Measurements from ENCODE around the gene PPP6C.
"Not testable (repeated sequence)": the region's sequence is repeated elsewhere in the genome, so short reads cannot be mapped to it uniquely, and the experiment has no call there.

PPP6C gene

GRCh38 chr9:125189361-125190289, at the start of gene PPP6C:
TSS of gene PPP6C (minus strand) at chr9:125189803. CDS start at chr9:125189718, 85 bp downstream.
- Mint-ChIP-seq H3K9me3 (no peaks in the 10 kb centered on the region), H3K27ac (peak within 1 kb of the TSS; percentile 95), H3K4me3 (peak within 1 kb of the TSS; percentile 93 to 98), H3K36me3 (peaks cover 0 to 4% of the 10 kb centered on the region in 2 donors), H3K27me3 (no peaks in the 10 kb centered on the region), H3K4me1 (peaks cover 6 to 26% of the 10 kb centered on the region in 2 donors)
- peak; percentile 96 for DNase-seq
- ATAC-seq (replicated peaks) = peak; percentile 97 to 98

GRCh38 chr9:125238915-125239446, 49.4 kb upstream of the PPP6C start:
- ATAC-seq (replicated peaks) (no peak), DNase-seq (no peak)
- H3K27ac Mint-ChIP-seq = peak overlapping the region; percentile 84
- H3K36me3 Mint-ChIP-seq = peaks cover 40 to 45% of the 10 kb centered on the region in 2 donors
- peaks cover 29 to 55% of the 10 kb centered on the region in 2 donors for H3K4me1 Mint-ChIP-seq
- H3K27me3 Mint-ChIP-seq = no peaks in the 10 kb centered on the region
- no peaks in the 10 kb centered on the region for H3K9me3 Mint-ChIP-seq
- H3K4me3 Mint-ChIP-seq = peak overlapping the region; percentile 90 to 97

DNA sequence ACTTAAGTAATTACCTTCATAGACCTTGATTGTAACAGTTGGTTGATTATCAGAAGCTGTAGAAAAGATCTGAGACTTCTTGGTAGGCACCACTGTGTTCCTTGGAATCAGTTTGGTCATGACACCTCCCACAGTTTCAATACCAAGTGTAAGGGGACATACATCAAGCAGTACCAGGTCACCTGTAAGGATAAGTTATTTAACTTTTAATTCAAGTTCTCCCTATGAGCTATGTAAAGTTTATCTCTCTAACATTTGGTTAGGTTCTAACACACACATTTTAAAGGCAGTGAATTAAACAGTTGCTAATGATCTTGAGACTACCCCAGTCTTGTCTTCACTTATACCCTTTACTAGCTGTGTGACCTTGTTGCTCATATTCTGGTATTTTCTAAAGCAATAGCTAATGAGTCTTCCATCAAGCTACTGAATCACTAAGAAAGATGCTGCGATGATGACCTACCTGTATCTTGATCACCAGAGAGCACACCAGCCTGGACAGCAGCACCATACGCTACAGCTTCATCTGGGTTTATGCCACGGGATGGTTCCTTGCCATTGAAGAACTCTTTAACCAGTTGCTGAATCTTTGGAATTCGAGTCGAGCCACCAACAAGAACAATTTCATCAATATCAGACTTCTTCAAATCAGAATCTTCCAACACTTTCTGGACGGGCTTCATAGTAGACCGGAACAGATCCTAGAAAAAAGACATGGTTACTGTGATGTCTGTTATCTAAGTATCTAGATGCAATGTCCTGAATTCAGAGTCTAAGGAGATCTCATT, 48.7 kb upstream of the PPP6C start:
- no peak for ATAC-seq (replicated peaks)
- no peak for DNase-seq
- Mint-ChIP-seq H3K36me3 (peaks cover 40 to 50% of the 10 kb centered on the region in 2 donors), H3K4me3 (peak overlapping the region; percentile 90 to 97), H3K27ac (peak overlapping the region; percentile 67), H3K9me3 (no peaks in the 10 kb centered on the region), H3K27me3 (no peaks in the 10 kb centered on the region), H3K4me1 (peaks cover 29 to 55% of the 10 kb centered on the region in 2 donors)

- not testable (repeated sequence) for ATAC-seq (replicated peaks); H3K9me3 Mint-ChIP-seq; DNase-seq; H3K27me3 Mint-ChIP-seq
- peak overlapping the region; percentile 51 for H3K27ac Mint-ChIP-seq
- H3K4me3 Mint-ChIP-seq = peak overlapping the region; percentile 38 to 60
- H3K4me1 Mint-ChIP-seq = peaks cover 29 to 51% of the 10 kb centered on the region in 2 donors
- peaks cover 40 to 56% of the 10 kb centered on the region in 2 donors for H3K36me3 Mint-ChIP-seq
Measured at GRCh38 chr9:125236520-125237159, 47.0 kb upstream of the PPP6C start.

DNA sequence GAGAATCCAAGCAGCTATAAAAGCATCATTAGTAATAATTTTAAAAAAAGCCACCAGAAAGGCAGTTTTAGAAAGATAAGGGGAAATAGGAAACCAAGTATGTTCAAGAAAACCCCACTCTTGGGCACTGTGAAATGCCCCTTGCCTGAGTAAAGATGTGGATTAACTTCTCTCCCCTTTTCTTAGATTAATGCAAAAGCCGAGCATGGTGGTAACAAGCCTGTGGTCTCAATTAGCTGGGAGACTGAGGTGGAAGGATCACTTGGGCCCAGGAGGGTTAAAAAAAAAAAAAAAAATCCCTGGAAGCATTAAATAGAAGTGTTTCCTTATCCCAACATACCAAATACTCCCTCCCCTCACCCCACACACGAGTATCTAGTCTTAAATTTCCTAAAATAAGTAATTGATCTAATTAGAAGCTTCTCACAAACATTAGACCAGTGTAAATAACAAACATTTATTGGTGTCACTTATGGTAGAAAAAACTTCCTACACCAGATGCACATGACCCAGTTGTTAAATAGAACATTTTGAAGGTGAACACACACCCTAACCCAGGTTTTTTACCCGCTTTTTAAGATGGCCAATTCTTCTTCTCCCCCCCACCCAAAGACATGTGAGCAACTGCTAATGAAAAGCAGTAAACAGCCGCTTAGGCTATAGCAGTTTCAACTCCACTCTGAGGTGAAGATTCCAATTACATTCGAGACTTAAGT, 46.4 kb upstream of the PPP6C start:
- no peak for DNase-seq
- peaks cover 37 to 52% of the 10 kb centered on the region in 2 donors for H3K36me3 Mint-ChIP-seq
- no peaks in the 10 kb centered on the region for H3K27me3 Mint-ChIP-seq
- peak overlapping the region; percentile 23 to 38 for H3K4me3 Mint-ChIP-seq
- no peaks in the 10 kb centered on the region for H3K9me3 Mint-ChIP-seq
- peaks cover 26 to 48% of the 10 kb centered on the region in 2 donors for H3K4me1 Mint-ChIP-seq
- ATAC-seq (replicated peaks) = no peak
- peak overlapping the region; percentile 67 for H3K27ac Mint-ChIP-seq

GRCh38 chr9:125234099-125234498, 44.5 kb upstream of the PPP6C start:
- DNase-seq; H3K27me3 Mint-ChIP-seq; H3K27ac Mint-ChIP-seq; H3K4me3 Mint-ChIP-seq; H3K9me3 Mint-ChIP-seq; ATAC-seq (replicated peaks): not testable (repeated sequence)
- Mint-ChIP-seq H3K4me1 (peaks cover 23 to 39% of the 10 kb centered on the region in 2 donors), H3K36me3 (peaks cover 35 to 57% of the 10 kb centered on the region in 2 donors)

DNA sequence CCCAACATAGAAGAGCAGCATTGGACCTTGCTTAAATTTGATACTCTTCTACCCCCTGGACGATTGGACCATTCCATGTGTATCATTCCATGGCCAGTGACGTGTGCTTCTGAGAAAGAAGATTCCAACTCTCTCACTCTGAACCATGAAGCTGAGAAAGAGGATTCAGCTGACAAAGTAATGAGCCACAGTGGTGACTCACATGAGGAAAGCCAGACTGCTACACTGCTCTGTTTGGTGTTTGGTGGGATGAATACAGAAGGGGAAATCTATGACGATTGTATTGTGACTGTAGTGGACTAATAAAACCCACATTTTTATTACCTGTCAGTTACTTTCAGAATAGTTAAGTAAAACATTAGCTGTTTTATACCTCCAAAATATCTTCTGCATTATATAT, 44.1 kb upstream of the PPP6C start:
- Mint-ChIP-seq H3K36me3 (peaks cover 30 to 53% of the 10 kb centered on the region in 2 donors), H3K9me3 (no peaks in the 10 kb centered on the region), H3K4me3 (no peak overlapping the region), H3K4me1 (peaks cover 20 to 35% of the 10 kb centered on the region in 2 donors), H3K27me3 (no peaks in the 10 kb centered on the region), H3K27ac (no peak overlapping the region)
- no peak for DNase-seq
- no peak for ATAC-seq (replicated peaks)

DNA sequence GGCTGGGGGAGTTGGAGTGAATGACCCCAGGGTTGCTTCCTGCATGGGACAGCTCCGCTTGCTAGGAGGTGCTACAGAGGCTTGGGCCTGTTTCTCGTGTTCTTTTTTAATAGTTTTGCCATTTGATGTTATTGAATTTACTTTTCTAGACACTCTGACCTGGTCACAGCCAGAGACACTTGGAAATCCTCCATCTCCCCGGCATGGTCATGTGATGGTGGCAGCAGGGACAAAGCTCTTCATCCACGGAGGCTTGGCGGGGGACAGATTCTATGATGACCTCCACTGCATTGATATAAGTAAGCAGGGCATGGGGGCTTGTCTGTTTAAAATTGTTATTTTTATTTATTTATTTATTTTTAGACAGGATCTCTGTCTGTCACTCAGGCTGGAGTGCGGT, 38.2 kb upstream of the PPP6C start:
- Mint-ChIP-seq H3K9me3 (no peaks in the 10 kb centered on the region), H3K4me1 (no peaks in the 10 kb centered on the region), H3K36me3 (peaks cover 11 to 23% of the 10 kb centered on the region in 2 donors), H3K27me3 (no peaks in the 10 kb centered on the region), H3K27ac (no peak overlapping the region), H3K4me3 (no peak overlapping the region)
- DNase-seq (no peak), ATAC-seq (replicated peaks) (no peak)

GRCh38 chr9:125224858-125225257, 35.3 kb upstream of the PPP6C start:
- not testable (repeated sequence) for H3K4me1 Mint-ChIP-seq; H3K27me3 Mint-ChIP-seq; ATAC-seq (replicated peaks); H3K9me3 Mint-ChIP-seq; H3K27ac Mint-ChIP-seq; H3K4me3 Mint-ChIP-seq; DNase-seq
- peaks cover 10 to 29% of the 10 kb centered on the region in 2 donors for H3K36me3 Mint-ChIP-seq

- no peak overlapping the region for H3K27ac Mint-ChIP-seq
- no peaks in the 10 kb centered on the region for H3K4me1 Mint-ChIP-seq
- no peaks in the 10 kb centered on the region for H3K27me3 Mint-ChIP-seq
- H3K36me3 Mint-ChIP-seq = peaks cover 23 to 44% of the 10 kb centered on the region in 2 donors
- H3K9me3 Mint-ChIP-seq = no peaks in the 10 kb centered on the region
- no peak for ATAC-seq (replicated peaks)
- no peak overlapping the region for H3K4me3 Mint-ChIP-seq
- no peak for DNase-seq
Measured at GRCh38 chr9:125218621-125219020, 29.0 kb upstream of the PPP6C start.

DNA sequence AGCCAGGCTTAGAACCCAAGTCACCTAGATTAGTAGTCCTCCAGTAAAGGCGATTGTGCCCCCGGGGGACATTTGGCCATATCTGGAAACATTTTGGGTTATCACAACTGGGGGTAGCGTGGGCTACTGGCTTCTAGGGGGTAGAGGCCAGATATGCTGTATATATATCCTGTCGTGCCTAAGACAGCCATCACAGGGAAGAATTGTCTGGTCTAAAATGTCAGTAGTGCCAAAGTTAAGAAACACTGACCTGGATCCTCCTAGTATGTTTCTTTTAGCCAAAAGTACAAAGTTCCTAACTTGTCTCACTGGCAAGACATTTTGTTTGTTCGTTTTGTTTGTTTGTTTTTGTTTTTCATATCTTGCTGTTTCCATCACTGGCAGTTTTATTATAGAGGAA, 24.6 kb upstream of the PPP6C start:
- no peak overlapping the region for H3K4me3 Mint-ChIP-seq
- no peaks in the 10 kb centered on the region for H3K27me3 Mint-ChIP-seq
- no peak for DNase-seq
- H3K27ac Mint-ChIP-seq = no peak overlapping the region
- H3K9me3 Mint-ChIP-seq = no peaks in the 10 kb centered on the region
- peaks cover 28 to 48% of the 10 kb centered on the region in 2 donors for H3K36me3 Mint-ChIP-seq
- no peak for ATAC-seq (replicated peaks)
- peaks cover 0 to 2% of the 10 kb centered on the region in 2 donors for H3K4me1 Mint-ChIP-seq

- Mint-ChIP-seq H3K4me3 (no peak overlapping the region), H3K27ac (peak overlapping the region; percentile 11), H3K36me3 (peaks cover 29 to 55% of the 10 kb centered on the region in 2 donors), H3K27me3 (no peaks in the 10 kb centered on the region), H3K9me3 (peaks cover 0 to 2% of the 10 kb centered on the region in 2 donors), H3K4me1 (peaks cover 9 to 10% of the 10 kb centered on the region in 2 donors)
- ATAC-seq (replicated peaks) = no peak
- no peak for DNase-seq
Measured at GRCh38 chr9:125204477-125204876, 14.9 kb upstream of the PPP6C start.

GRCh38 chr9:125202846-125203618, 13.4 kb upstream of the PPP6C start:
- H3K4me3 Mint-ChIP-seq = no peak overlapping the region
- H3K4me1 Mint-ChIP-seq = peaks cover 9 to 10% of the 10 kb centered on the region in 2 donors
- peaks cover 23 to 44% of the 10 kb centered on the region in 2 donors for H3K36me3 Mint-ChIP-seq
- H3K9me3 Mint-ChIP-seq = peaks cover 0 to 2% of the 10 kb centered on the region in 2 donors
- DNase-seq (no peak), ATAC-seq (replicated peaks) (no peak)
- no peak overlapping the region for H3K27ac Mint-ChIP-seq
- H3K27me3 Mint-ChIP-seq = no peaks in the 10 kb centered on the region
